Mesendoderm (in vitro differentiated cells): ENCODE data around the gene WDR46.
A peak's percentile ranks its signal among the peaks of the same experiment; 100 is the strongest.

Experiments used
- DNase-seq: peaks from one replicate; pipeline ENCODE4 v3.0.0; 2013
- H2AK5ac ChIP-seq: 2 replicates; pipeline ENCODE4 v1.6.1; 2013; ENCODE audit warnings: low read length, inconsistent platforms
- H2BK120ac ChIP-seq: 2 replicates; pipeline ENCODE4 v1.6.1; 2013; ENCODE audit warnings: low read depth, mild to moderate bottlenecking, low read length, moderate library complexity, mixed read lengths
- H2BK15ac ChIP-seq: replicated peaks from 2 replicates; pipeline ENCODE4 v1.6.1; 2013; ENCODE audit warnings: low read depth, mild to moderate bottlenecking, moderate library complexity
- H2BK5ac ChIP-seq: 2 replicates; pipeline ENCODE4 v1.6.1; 2013; ENCODE audit warnings: low read length, inconsistent platforms
- H3K18ac ChIP-seq: 2 replicates; pipeline ENCODE4 v1.6.1; 2013; ENCODE audit warnings: mild to moderate bottlenecking, low read length, mixed read lengths
- H3K23ac ChIP-seq: one replicate; pipeline ENCODE4 v1.6.1; 2013; ENCODE audit warnings: low read length
- H3K27ac ChIP-seq: 2 replicates; pipeline ENCODE4 v1.5.1; 2013; ENCODE audit warnings: low read depth, mild to moderate bottlenecking, inconsistent platforms, low read length, moderate library complexity
- H3K27me3 ChIP-seq: 2 replicates; pipeline ENCODE4 v1.6.1; 2013; ENCODE audit warnings: low read length, control low read depth, mild to moderate bottlenecking, inconsistent platforms; ENCODE audit not compliant: insufficient read depth, poor library complexity
- H3K36me3 ChIP-seq: 2 replicates; pipeline ENCODE4 v1.6.1; 2013; ENCODE audit warnings: low read length, inconsistent platforms; ENCODE audit not compliant: control insufficient read depth, insufficient read depth
- H3K4ac ChIP-seq: one replicate; pipeline ENCODE4 v1.6.1; 2013; ENCODE audit warnings: low read depth, mild to moderate bottlenecking, low read length, moderate library complexity
- H3K4me1 ChIP-seq: 2 replicates; pipeline ENCODE4 v1.6.1; 2013; ENCODE audit warnings: low read depth, low read length, inconsistent platforms; ENCODE audit not compliant: control insufficient read depth
- H3K4me2 ChIP-seq: 2 replicates; pipeline ENCODE4 v1.6.1; 2013; ENCODE audit warnings: low read length
- H3K4me3 ChIP-seq: 2 replicates; pipeline ENCODE4 v1.5.1; 2013; ENCODE audit warnings: mild to moderate bottlenecking, low read length
- H3K56ac ChIP-seq: one replicate; pipeline ENCODE4 v1.6.1; 2013; ENCODE audit warnings: low read length
- H3K79me1 ChIP-seq: 2 replicates; pipeline ENCODE4 v1.6.1; 2013; ENCODE audit warnings: low read length, inconsistent platforms
- H3K79me2 ChIP-seq: 2 replicates; pipeline ENCODE4 v1.6.1; 2013; ENCODE audit warnings: mild to moderate bottlenecking, low read length; ENCODE audit not compliant: control insufficient read depth, insufficient read depth
- H3K9ac ChIP-seq: 2 replicates; pipeline ENCODE4 v1.6.1; 2013; ENCODE audit warnings: low read length, inconsistent platforms
- H4K5ac ChIP-seq: one replicate; pipeline ENCODE4 v1.6.1; 2013; ENCODE audit warnings: low read length
- H4K8ac ChIP-seq: one replicate; pipeline ENCODE4 v1.6.1; 2013; ENCODE audit warnings: low read depth, mild to moderate bottlenecking, control low read depth, low read length, moderate library complexity
- WGBS: extraction: QIAGEN DNeasy Blood & Tissue Kit; methylation state at CpG from one replicate; pipeline ENCODE4 v1.1.7; 2013; ENCODE audit warnings: low lambda C conversion rate, missing lambda C conversion rate; ENCODE audit not compliant: insufficient coverage; ENCODE audit errors: extremely low coverage; 5-methylcytosine and 5-hydroxymethylcytosine counted together

Gene WDR46

GRCh38 chr6:33306356-33306755 is 17.3 kb upstream of the WDR46 start:
- Histone ChIP-seq H3K36me3 (no peaks in the 10 kb centered on the region), H3K79me1 (peaks cover 3% of the 10 kb centered on the region), H3K4me2 (no peak overlapping the region), H3K9ac (no peak overlapping the region), H3K27ac (no peak overlapping the region), H3K79me2 (peaks cover 3% of the 10 kb centered on the region), H2BK5ac (no peak overlapping the region), H4K5ac (no peak overlapping the region), H2BK120ac (no peak overlapping the region), H2AK5ac (no peak overlapping the region), H3K4me3 (no peak overlapping the region), H3K23ac (no peak overlapping the region), H3K56ac (no peak overlapping the region), H3K4me1 (no peaks in the 10 kb centered on the region), H3K18ac (no peak overlapping the region), H4K8ac (no peak overlapping the region), H3K27me3 (no peaks in the 10 kb centered on the region), H2BK15ac (no peak overlapping the region), H3K4ac (no peak overlapping the region)
- WGBS: no CpG with 5 or more reads among the region's 4 CpGs
- no peak for DNase-seq

GRCh38 chr6:33305052-33305451 is 16.0 kb upstream of the WDR46 start:
- Histone ChIP-seq H3K23ac (no peak overlapping the region), H3K56ac (no peak overlapping the region), H2BK15ac (no peak overlapping the region), H3K36me3 (no peaks in the 10 kb centered on the region), H3K4me2 (no peak overlapping the region), H4K8ac (no peak overlapping the region), H3K4ac (no peak overlapping the region), H3K79me2 (peaks cover 4% of the 10 kb centered on the region), H3K9ac (no peak overlapping the region), H4K5ac (no peak overlapping the region), H3K79me1 (peaks cover 3% of the 10 kb centered on the region), H3K4me1 (no peaks in the 10 kb centered on the region), H3K18ac (no peak overlapping the region), H2BK5ac (no peak overlapping the region), H3K4me3 (no peak overlapping the region), H2AK5ac (no peak overlapping the region), H2BK120ac (no peak overlapping the region), H3K27me3 (no peaks in the 10 kb centered on the region), H3K27ac (no peak overlapping the region)
- DNase-seq: no peak
- no CpG with 5 or more reads among the region's 8 CpGs for WGBS

- no peak overlapping the region for H3K4ac ChIP-seq
- no peak overlapping the region for H3K18ac ChIP-seq
- no peak overlapping the region for H3K4me3 ChIP-seq
- H2BK120ac ChIP-seq: no peak overlapping the region
- peaks cover 3% of the 10 kb centered on the region for H3K79me1 ChIP-seq
- H4K5ac ChIP-seq: no peak overlapping the region
- no peak overlapping the region for H3K4me2 ChIP-seq
- WGBS: no CpG with 5 or more reads among the region's 16 CpGs
- H3K9ac ChIP-seq: no peak overlapping the region
- H2BK15ac ChIP-seq: no peak overlapping the region
- no peaks in the 10 kb centered on the region for H3K36me3 ChIP-seq
- H3K79me2 ChIP-seq: peaks cover 7% of the 10 kb centered on the region
- no peak overlapping the region for H4K8ac ChIP-seq
- H3K27ac ChIP-seq: no peak overlapping the region
- H3K56ac ChIP-seq: no peak overlapping the region
- H3K27me3 ChIP-seq: no peaks in the 10 kb centered on the region
- no peak for DNase-seq
- no peaks in the 10 kb centered on the region for H3K4me1 ChIP-seq
- H2BK5ac ChIP-seq: no peak overlapping the region
- H2AK5ac ChIP-seq: no peak overlapping the region
- no peak overlapping the region for H3K23ac ChIP-seq
Observed at GRCh38 chr6:33304216-33304615, 15.2 kb upstream of the WDR46 start.

- no peak overlapping the region for H2BK120ac ChIP-seq
- H3K4me3 ChIP-seq: no peak overlapping the region
- H2AK5ac ChIP-seq: no peak overlapping the region
- H3K36me3 ChIP-seq: no peaks in the 10 kb centered on the region
- H3K79me1 ChIP-seq: peaks cover 6% of the 10 kb centered on the region
- H3K27me3 ChIP-seq: no peaks in the 10 kb centered on the region
- no peak overlapping the region for H3K4me2 ChIP-seq
- H3K4me1 ChIP-seq: no peaks in the 10 kb centered on the region
- no peak overlapping the region for H3K23ac ChIP-seq
- H4K8ac ChIP-seq: no peak overlapping the region
- no CpG with 5 or more reads among the region's 3 CpGs for WGBS
- H3K9ac ChIP-seq: no peak overlapping the region
- DNase-seq: no peak
- H3K56ac ChIP-seq: no peak overlapping the region
- H3K4ac ChIP-seq: no peak overlapping the region
- no peak overlapping the region for H3K18ac ChIP-seq
- no peak overlapping the region for H4K5ac ChIP-seq
- H3K27ac ChIP-seq: no peak overlapping the region
- no peak overlapping the region for H2BK15ac ChIP-seq
- peaks cover 11% of the 10 kb centered on the region for H3K79me2 ChIP-seq
- H2BK5ac ChIP-seq: no peak overlapping the region
Observed at GRCh38 chr6:33301877-33302276, 12.8 kb upstream of the WDR46 start.

GRCh38 chr6:33299237-33299944 is 10.4 kb upstream of the WDR46 start:
- Histone ChIP-seq H3K4me2 (peak overlapping the region; percentile 98), H3K18ac (peak overlapping the region; percentile 82), H3K4ac (peak overlapping the region; percentile 41), H3K56ac (peak overlapping the region; percentile 100), H3K79me2 (peaks cover 11% of the 10 kb centered on the region), H2BK5ac (peak overlapping the region; percentile 97), H3K27ac (peak overlapping the region; percentile 99), H4K8ac (peak overlapping the region; percentile 57), H2BK15ac (no peak overlapping the region), H3K79me1 (peaks cover 8% of the 10 kb centered on the region), H3K9ac (peak overlapping the region; percentile 100), H2BK120ac (no peak overlapping the region), H2AK5ac (peak overlapping the region; percentile 93), H3K23ac (peak overlapping the region; percentile 80), H4K5ac (no peak overlapping the region), H3K4me1 (no peaks in the 10 kb centered on the region), H3K36me3 (no peaks in the 10 kb centered on the region), H3K27me3 (no peaks in the 10 kb centered on the region), H3K4me3 (peak overlapping the region; percentile 100)
- no CpG with 5 or more reads among the region's 54 CpGs for WGBS
- DNase-seq: peak; percentile 95
